Limb (tissue), 2 donors: ENCODE results near the gene PPP1R8.

Source experiments
- DNase-seq, 2 donors: peaks; one replicate each; pipeline ENCODE4 v3.0.0-alpha.2; 2016; ENCODE audit errors: extremely low spot score in 2 of 2

The PPP1R8 gene

DNA sequence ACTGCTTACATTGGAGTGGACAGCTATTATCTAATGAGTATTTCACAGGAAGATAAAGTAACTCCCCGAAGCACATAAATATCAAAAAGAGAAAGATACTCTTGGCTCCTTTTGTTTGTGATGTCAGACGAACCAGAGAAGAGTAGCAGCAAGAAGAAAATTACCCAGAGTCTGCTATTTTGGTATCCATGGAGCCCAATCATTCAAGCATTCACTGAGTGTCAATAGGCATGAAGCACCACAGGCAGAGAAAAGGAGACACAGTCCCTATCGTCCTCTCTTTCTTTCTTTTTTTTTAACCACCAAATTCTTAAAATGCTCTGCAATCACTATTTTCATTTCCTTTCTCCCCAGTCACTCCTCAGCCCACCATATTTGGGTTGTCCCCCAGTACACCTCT, 63.9 kb downstream of the PPP1R8 start:
- DNase-seq = no peak
